IPS DF 19.7 (cell line): Measurements from ENCODE around the gene KRTAP10-11.
"Not testable (repeated sequence)": the region's sequence is repeated elsewhere in the genome, so short reads cannot be mapped to it uniquely, and the experiment has no call there.

Experiments used
- DNase-seq: peaks from one replicate; pipeline ENCODE4 v3.0.0-alpha.2; 2013; ENCODE audit warnings: low read depth, low spot score

KRTAP10-11 gene

DNA sequence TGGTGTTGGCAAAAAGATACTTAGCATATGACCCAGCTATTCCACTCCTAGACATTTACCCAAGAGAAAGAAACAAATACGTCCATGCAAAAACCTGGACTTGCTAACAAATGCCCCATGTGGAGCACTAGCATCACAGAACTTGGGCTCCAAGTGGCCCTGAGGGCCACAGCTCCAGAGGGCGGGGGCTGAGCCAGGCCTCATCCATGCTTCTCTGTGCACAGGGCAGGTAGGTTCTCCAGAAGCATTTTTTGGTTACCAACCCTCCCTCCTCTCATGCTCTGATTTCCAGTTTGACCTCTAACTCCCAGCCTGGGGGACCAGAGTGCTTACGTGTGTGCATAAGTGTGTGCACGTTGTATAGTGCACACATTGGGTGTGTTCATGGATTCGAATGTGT, 18.5 kb downstream of the KRTAP10-11 start:
- no peak for DNase-seq

DNA sequence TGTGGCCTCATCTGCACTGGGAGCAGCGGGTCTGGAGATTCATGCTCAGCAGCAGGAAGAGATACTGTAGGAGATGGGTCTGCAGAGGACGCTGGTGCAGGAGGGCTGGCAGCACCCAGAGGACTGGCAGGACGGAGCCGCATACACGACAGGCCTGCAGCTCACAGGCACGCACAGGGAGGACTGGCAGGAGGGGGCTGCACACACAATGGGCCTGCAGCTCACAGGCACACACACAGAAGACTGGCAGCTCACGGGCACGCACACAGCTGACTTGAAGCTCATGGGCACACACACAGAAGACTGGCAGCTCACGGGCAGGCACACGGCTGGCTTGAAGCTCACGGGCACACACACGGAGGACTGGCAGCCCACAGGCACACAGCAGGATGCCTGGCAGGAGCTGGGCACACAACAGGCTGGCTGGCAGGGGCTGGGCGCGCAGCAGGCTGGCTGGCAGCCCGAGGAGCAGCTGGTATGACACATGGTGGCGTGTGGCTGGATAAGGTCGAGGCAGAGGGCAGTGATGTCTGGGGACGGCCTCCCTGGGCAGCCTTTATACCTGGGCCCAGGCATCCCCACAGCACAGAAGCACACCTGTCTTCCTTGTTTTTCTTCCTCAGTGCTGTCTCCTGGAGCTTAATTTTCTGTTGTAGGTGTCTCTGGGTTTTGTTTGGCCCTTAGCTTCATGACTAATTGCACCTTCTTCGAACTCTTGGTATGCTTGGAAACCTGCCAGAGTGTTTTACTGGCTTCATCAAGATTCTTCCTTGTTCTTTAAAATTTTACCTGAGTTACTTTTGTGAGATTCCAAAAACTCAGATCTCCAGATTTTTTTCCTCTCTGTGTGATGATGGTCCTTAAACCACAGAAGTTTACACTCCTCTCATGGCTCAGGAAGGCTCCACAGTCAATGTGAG, 20.4 kb downstream of the KRTAP10-11 start, which contains the start of gene KRTAP12-2:
TSS of gene KRTAP12-2 (minus strand) at position 527 of the 920 bp plus-strand sequence. CDS start at position 486, 41 bp downstream.
- no peak for DNase-seq

GRCh38 chr21:44667612-44668011, 21.4 kb downstream of the KRTAP10-11 start:
- DNase-seq: no peak

GRCh38 chr21:44670642-44671432, 24.6 kb downstream of the KRTAP10-11 start:
- no peak for DNase-seq

DNA sequence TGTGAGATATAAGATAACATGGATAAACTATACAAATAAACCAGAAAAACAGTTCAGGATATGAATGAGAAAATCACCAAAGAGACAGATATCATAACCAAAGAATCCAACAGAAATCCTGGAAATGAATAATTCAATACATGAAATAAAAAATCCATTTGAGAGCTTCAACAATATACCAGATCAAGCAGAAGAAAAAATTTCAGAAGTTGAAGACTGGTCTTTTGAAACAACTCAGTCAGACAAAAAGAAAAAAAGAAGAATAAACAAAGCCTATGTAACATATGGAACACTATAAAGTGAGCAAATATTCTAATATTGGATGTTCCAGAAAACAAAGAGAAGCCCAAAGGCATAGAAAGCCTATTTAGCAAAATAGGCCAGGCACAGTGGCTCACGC, 25.7 kb downstream of the KRTAP10-11 start:
- DNase-seq: no peak

DNA sequence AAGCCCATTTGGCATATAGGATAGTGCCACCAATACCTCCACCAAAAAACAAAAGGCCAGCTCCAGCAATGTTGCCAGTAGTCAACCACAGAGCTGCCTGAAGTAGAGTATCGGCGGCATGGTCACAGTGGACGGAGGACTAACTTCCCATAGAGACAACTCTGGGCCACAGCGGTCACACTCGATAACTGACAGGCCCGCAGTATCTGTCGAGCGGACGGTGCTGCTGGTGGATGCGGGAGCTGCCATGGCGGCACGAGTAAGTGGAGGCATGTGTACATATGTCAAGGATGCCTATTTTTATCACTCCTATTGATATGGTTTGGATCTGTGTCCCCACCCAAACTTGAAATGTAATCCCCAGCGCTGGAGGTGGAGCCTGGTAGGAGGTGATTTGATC, 31.7 kb downstream of the KRTAP10-11 start:
- DNase-seq: no peak

- DNase-seq: no peak
Observed at GRCh38 chr21:44681152-44681551, 34.9 kb downstream of the KRTAP10-11 start.

DNA sequence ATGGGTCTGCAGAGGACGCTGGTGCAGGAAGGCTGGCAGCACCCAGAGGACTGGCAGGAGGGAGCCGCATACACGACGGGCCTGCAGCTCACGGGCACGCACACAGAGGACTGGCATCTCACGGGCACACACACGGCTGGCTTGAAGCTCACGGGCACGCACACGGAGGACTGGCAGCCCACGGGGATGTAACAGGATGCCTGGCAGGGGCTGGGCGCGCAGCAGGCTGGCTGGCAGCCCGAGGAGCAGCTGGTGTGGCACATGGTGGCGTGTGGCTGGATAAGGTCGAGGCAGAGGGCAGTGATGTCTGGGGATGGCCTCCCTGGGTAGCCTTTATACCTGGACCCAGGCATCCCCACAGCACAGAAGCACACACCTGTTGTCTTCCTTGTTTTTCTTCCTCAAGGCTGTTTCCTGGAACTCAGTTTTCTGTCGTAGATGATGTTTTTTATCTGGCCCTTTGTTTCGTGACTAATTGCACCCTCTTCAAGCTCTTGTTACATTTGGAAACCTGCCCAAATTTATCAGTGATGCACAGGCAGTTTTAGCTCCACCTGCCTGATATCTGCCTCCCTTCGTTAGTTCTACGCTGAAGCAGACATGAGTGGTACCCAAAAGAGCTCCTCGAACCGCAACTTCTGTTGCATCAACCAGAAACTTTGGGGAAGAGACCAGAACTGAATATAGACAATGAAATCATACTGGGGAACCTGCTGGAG, 35.8 kb downstream of the KRTAP10-11 start, which contains the start of gene KRTAP12-1:
TSS of gene KRTAP12-1 (minus strand) at position 303 of the 719 bp plus-strand sequence. CDS start at position 263, 40 bp downstream.
- DNase-seq: no peak

GRCh38 chr21:44682580-44683151, 36.5 kb downstream of the KRTAP10-11 start:
- DNase-seq: no peak

DNA sequence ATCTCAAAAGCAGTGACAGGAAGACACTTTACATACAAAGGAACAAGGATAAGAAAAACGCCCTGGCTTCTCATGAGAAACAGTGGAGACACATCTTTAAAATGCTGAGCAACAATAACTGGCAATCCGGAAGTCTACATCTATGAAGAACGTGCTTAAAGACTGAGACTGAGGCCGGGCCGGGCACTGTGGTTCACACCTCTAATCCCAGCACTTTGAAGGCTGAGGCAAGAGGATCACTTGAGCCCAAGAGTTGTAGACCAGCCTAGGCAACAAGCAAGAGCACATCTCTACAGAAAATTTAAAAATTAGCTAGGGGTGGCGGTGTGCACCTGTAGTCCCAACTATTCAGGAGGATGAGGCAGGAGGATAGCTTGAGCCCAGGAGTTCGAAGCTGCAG, 37.9 kb downstream of the KRTAP10-11 start:
- DNase-seq: no peak

GRCh38 chr21:44684483-44684882, 38.3 kb downstream of the KRTAP10-11 start:
- no peak for DNase-seq

DNA sequence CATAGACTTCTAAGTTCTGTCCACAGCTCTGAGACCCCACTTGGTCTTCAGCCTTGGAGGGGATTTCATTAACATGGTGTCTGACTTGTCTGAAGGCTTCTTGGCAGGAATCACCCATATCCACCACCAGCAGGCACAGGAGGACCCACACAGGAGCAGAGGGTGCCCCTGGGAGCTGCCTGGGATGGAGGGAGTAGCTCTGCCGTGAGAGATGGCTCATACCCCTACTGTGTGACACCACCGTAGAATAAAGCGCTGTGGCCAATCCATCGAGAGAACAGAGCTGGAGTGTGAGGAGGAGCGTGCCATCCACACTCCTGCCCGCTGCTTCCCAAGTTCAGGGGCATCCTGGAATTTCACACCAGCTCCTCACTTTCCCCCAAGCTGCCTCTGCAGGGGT, 38.8 kb downstream of the KRTAP10-11 start:
- not testable (repeated sequence) for DNase-seq

DNA sequence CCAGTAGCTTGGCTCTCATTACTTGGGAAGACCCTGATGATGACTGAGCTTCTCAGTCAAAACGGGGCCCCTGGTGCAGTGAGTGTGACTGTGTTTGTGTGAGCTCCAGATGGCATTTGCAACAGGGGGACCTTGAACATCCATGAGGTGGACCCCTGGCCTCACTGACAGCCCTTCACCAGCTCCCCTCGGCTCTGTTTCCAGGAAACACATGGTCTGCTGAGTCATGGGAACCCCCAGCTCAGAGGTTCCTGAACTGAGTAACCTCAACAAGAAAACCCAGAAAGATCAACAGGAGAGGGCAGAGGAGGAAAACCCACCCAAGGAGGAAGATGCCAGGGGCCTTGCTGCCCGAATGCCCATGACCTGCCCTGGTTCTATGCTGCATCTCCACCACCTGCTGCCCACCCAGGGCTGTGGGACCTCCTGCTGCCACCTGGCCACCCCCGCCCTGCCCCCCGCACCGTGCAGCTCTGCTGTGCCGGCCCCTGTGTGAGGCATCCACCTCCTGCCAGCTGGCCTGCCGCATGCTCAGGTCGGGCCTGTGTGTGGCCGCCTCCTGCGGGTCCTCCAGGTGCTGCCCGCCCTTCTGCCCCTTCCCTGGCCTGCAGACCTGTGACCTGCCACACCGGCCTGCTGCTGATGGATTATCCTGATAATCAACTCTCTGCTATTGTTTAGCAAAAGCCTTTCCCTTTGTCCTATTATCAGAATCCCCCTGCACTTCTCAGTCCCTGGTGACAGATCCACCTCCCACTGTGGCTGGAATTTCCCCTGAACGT, 40.0 kb downstream of the KRTAP10-11 start:
- no peak for DNase-seq

- no peak for DNase-seq
Observed at GRCh38 chr21:44686843-44687561, 40.8 kb downstream of the KRTAP10-11 start.

DNA sequence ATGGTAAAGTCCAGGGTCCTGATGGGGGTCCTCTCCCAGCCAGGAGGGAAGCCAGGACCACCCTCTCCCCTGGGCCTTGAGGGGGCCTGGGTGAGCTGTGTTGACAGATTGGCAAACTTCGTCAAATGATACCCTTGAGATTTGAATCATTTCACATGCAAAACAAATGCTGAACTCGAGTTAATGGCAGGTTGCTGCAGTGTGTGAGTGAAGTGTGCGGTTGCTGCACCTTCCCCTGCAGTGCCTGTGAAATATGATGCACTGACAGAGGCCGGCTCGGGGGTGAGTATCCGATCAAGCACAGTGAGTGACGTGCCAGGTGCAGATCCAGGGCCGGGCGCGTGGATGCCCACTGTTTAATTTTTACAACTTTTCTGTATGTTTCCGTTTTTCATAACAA, 41.5 kb downstream of the KRTAP10-11 start:
- DNase-seq: no peak

DNA sequence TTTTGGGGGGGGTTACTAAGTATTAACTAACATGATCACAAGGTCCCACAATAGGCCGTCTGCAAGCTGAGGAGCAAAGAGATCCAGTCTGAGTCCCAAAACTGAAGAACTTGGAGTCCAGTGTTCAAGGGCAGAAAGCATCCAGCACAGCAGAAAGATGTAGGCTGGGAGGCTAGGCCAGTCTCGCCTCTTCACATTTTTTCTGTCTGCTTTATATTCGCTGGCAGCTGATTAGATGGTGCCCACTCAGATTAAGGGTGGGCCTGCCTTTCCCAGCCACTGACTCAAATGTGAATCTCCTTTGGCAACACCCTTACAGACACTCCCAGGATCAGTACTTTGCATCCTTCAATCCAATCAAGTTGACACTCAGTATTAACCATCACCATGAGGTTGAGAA, 43.5 kb downstream of the KRTAP10-11 start:
- DNase-seq: not testable (repeated sequence)

DNA sequence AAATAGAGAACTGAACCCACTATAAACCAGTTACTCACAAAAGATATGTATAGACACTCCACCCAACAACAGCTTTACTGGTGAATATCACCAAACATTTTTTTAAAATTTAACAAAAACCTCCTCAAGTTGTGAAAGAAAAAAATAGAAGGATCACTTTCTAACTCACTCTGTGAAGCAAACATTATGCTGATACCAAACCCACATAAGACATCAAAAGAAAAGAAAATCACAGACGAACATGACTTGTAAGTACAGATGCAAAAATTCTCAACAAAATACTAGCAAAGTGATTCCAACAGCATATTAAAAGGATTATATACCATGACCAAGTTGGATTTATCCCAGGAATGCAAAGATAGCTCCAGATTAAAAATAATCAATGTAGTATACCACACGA, 45.5 kb downstream of the KRTAP10-11 start:
- DNase-seq: no peak

GRCh38 chr21:44692798-44693512, 46.7 kb downstream of the KRTAP10-11 start:
- no peak for DNase-seq

- no peak for DNase-seq
Observed at GRCh38 chr21:44694776-44695175, 48.6 kb downstream of the KRTAP10-11 start.
